ENCODE data around the gene CUBN. TPM values are rescaled to one million over a fixed set of nuclear protein-coding genes. Genes with fewer than 3 reads are reported as not detected.

The CUBN gene
- total and polyA plus RNA-seq, 8 donors, result under 0.01 to 16.3 (median 1.2) TPM

GRCh38 chr10:17084258-17084657 lies 45.4 kb downstream of the CUBN start:
- intact Hi-C loops (cut with DNase I; ENCODE audit: low total_unique reads), result no loop called here
- Histone ChIP-seq H3K27ac (no peak overlapping the region), H3K4me1 (no peaks in the 10 kb centered on the region), H3K4me3 (no peak overlapping the region), H3K36me3 (no peaks in the 10 kb centered on the region), H3K9me3 (no peaks in the 10 kb centered on the region), H3K27me3 (no peaks in the 10 kb centered on the region)
- no peak for TF ChIP-seq POLR2A (IDR thresholded peaks at IDR 0.05)
- TF ChIP-seq EP300 (IDR thresholded peaks at IDR 0.05), result no peak
- TF ChIP-seq POLR2AphosphoS5 (IDR thresholded peaks at IDR 0.05), result no peak
- TF ChIP-seq CTCF (IDR thresholded peaks at IDR 0.05), result no peak
- WGBS, 5 donors, result 83 to 92% (median 86%) methylated on average over 6 of the region's 6 CpGs
- no peak for DNase-seq

DNA sequence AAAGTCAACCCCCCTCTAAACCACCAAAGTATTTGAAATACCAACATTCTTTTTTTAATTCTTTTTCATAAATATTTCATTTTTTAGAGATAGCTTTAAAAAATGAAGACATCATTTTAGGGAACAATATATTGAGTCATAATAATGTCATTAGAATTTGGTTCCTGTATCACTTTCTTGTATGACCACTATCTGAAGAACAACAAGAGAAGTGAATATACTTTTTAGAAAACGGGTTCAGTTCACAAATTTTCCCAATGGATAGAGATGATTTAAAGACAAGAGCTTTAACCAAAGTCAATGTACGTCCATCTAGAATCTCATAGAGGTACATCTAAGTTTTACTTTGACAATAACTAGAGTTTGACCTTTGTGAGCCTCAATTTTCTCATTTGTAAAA lies 48.2 kb downstream of the CUBN start:
- Histone ChIP-seq H3K4me3 (no peak overlapping the region), H3K27me3 (no peaks in the 10 kb centered on the region), H3K36me3 (no peaks in the 10 kb centered on the region), H3K4me1 (peaks cover 0 to 1% (median 0%) of the 10 kb centered on the region in 4 donors), H3K27ac (no peak overlapping the region), H3K9me3 (no peaks in the 10 kb centered on the region)
- TF ChIP-seq EP300 (IDR thresholded peaks at IDR 0.05), result no peak
- no peak for TF ChIP-seq POLR2A (IDR thresholded peaks at IDR 0.05)
- TF ChIP-seq POLR2AphosphoS5 (IDR thresholded peaks at IDR 0.05), result no peak
- no peak for TF ChIP-seq CTCF (IDR thresholded peaks at IDR 0.05)
- WGBS, 5 donors, result 87 to 97% (median 91%) methylated on average over 2 of the region's 2 CpGs
- intact Hi-C loops (cut with DNase I; ENCODE audit: low total_unique reads), result no loop called here
- no peak for DNase-seq

- Histone ChIP-seq H3K27me3 (no peaks in the 10 kb centered on the region), H3K4me3 (no peak overlapping the region), H3K9me3 (no peaks in the 10 kb centered on the region), H3K4me1 (peaks cover 0 to 15% (median 0%) of the 10 kb centered on the region in 4 donors), H3K27ac (no peak overlapping the region), H3K36me3 (no peaks in the 10 kb centered on the region)
- TF ChIP-seq POLR2A (IDR thresholded peaks at IDR 0.05) (no peak), EP300 (IDR thresholded peaks at IDR 0.05) (no peak), CTCF (IDR thresholded peaks at IDR 0.05) (no peak), POLR2AphosphoS5 (IDR thresholded peaks at IDR 0.05) (no peak)
- no peak for DNase-seq
- intact Hi-C loops (cut with DNase I; ENCODE audit: low total_unique reads), result no loop called here
- 89 to 94% (median 92%) methylated on average over 2 of the region's 2 CpGs for WGBS, 5 donors
These were observed 51.7 kb downstream of the CUBN start for GRCh38 chr10:17077890-17078289.

- 73 to 88% (median 84%) methylated on average over 5 of the region's 5 CpGs for WGBS, 5 donors
- H3K27me3 ChIP-seq, result no peaks in the 10 kb centered on the region
These were observed 52.2 kb downstream of the CUBN start for GRCh38 chr10:17077346-17077781.

More at GRCh38 chr10:17077346-17077781, 52.2 kb downstream of the CUBN start:
- H3K4me1 ChIP-seq, result peaks cover 0 to 15% (median 0%) of the 10 kb centered on the region in 4 donors
- H3K4me3 ChIP-seq, result no peak overlapping the region
- H3K27ac ChIP-seq, result no peak overlapping the region
- no peaks in the 10 kb centered on the region for H3K36me3 ChIP-seq
- DNase-seq, result peak in 1 of 2 donors; percentile 59
- TF ChIP-seq POLR2AphosphoS5 (IDR thresholded peaks at IDR 0.05) (no peak), EP300 (IDR thresholded peaks at IDR 0.05) (no peak), CTCF (IDR thresholded peaks at IDR 0.05) (no peak), POLR2A (IDR thresholded peaks at IDR 0.05) (no peak)
- intact Hi-C loops (cut with DNase I; ENCODE audit: low total_unique reads), result no loop called here
- H3K9me3 ChIP-seq, result no peaks in the 10 kb centered on the region
